Ovary (tissue), 3 donors: ENCODE measurements around the gene MYL10.

Experiments
- CTCF ChIP-seq, 3 donors: fragments of 450-650 bp in 2 of 3; fragments of 200-600 bp in 1 of 3; IDR thresholded peaks; one replicate each; pipeline versions ENCODE4 v1.5.1 to v1.8.0; 2016 to 2022; ENCODE audit warnings: antibody characterized with exemption in 3 of 3, mild to moderate bottlenecking in 1 of 3
- EP300 ChIP-seq: sonication (generic); formaldehyde crosslinking; IDR thresholded peaks from one replicate; pipeline ENCODE4 v1.6.1; 2017; ENCODE audit warnings: antibody characterized with exemption
- POLR2A ChIP-seq: fragments of 450-650 bp; IDR thresholded peaks from one replicate; pipeline ENCODE4 v1.6.1; 2017; ENCODE audit warnings: antibody characterized with exemption, mild to moderate bottlenecking, moderate library complexity
- donor health status: DM: no; HTN: no; CAD: no.

DNA sequence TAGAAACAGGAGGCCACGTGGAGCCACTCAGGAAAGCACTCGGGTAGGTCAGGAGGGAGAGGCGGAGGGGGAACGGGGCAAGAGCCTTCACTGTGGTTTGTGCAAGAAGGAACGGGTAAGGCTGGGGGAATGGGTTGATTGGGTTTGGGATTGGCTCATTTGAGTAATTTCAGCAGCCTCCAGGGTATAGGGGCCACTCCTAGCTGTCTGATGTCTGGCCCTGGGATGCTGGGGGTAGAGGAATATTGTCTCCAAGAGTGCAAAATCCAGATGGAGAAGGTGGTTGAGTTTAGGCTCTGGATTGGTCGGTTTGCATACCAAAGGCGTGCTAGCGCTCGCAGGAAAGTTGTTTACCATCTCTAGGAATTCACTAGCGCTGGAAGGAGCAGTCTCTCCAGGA, 47.2 kb downstream of the MYL10 start:
- TF ChIP-seq EP300 (no peak), CTCF (IDR thresholded peaks at IDR 0.05) (no peak), POLR2A (no peak)
